ENCODE results near the gene CUL4A. TPM values are rescaled to one million over a fixed set of nuclear protein-coding genes. Genes with fewer than 3 reads are reported as not detected.

CUL4A gene
- total RNA-seq, 2 donors from 2014 or later, result 73.9 to 86.2 TPM

DNA sequence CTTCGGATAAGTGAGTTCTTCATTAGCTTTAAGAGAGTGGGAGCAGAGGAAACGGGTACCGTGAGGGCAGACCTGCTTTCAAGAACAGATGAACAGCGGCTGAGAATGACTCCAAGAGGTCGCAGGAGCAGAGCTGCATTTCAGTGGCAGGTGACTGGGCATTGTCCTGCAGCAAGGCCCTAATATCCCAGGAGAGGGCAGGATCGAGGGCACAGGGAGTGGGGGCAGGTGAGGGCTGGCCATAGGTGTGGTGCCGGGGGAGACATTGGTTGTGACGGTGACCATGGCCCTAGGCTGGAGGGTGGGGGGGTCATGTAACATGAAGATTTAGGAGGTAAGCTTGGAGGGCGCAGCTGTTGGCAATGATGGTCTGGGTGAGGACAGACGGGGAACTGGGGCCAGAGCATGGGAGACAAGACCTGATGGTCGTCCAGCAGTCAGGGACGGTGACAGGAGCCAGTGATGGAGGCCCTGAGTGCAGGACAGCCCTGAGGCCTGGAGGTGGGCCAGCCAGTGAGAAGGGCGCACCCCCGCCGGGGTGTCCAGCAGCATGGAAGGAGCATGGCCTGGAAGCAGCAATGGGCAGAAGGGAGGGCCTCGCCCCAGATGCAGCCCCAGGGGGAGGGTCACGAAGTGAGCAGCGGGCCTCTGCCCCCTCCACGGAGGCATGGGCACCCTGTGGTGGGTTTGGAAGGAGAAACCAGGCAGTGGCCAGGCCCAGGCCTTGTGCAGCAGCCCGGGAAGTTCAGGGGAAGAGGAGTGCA is 58.4 kb downstream of the CUL4A start:
- peak in 1 of 2 donors; percentile 42 for ATAC-seq
- no peak for DNase-seq
- intact Hi-C loops (cut with DNase I), result no loop called here

DNA sequence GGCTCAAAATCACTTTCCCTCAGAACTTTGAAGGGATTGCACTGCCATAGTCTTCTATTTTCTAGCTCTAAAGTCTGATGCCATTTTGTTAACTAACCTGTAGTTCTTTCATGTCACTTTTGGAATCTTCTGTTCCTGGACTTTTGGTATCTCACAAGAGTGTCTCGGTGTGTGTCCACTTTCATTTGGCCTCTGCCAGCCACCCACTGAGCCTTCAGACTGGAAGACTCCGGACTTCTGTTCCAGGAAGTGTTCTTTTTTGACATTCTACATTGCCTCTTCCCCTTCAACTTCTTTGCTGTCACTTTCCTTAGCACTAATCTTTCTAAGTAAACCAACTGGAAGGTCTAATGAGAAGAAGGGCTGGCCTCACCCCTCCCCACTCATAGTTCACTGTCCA is 62.6 kb downstream of the CUL4A start:
- intact Hi-C loops (cut with DNase I), result loop anchor here in 1 of 2 donors (10.0 kb wide), 1 partner anchor 123 kb away; no protein-coding TSS in a partner anchor
- DNase-seq (no peak), ATAC-seq (no peak)

- no peak for DNase-seq
- intact Hi-C loops (cut with DNase I), result loop anchor here in 1 of 2 donors (10.0 kb wide), 1 partner anchor 122 kb away; no protein-coding TSS in a partner anchor
- peak in 1 of 2 donors; percentile 41 for ATAC-seq
Observed at GRCh38 chr13:113272701-113273181, 63.3 kb downstream of the CUL4A start.

- no peak for ATAC-seq
- intact Hi-C loops (cut with DNase I), result loop anchor here in 1 of 2 donors (10.0 kb wide), 1 partner anchor 121 kb away; no protein-coding TSS in a partner anchor
- no peak for DNase-seq
Observed at GRCh38 chr13:113273321-113273720, 63.9 kb downstream of the CUL4A start.

GRCh38 chr13:113273851-113274590 is 64.6 kb downstream of the CUL4A start:
- DNase-seq (no peak), ATAC-seq (peak; percentile 24 to 36)
- intact Hi-C loops (cut with DNase I), result loop anchor here in 1 of 2 donors (10.0 kb wide), 1 partner anchor 121 kb away; no protein-coding TSS in a partner anchor

- ATAC-seq (peak in 1 of 2 donors; percentile 20), DNase-seq (no peak)
- intact Hi-C loops (cut with DNase I), result loop anchor here (5.0 to 10.0 kb wide), 2 partner anchors 118 to 120 kb away; no protein-coding TSS in a partner anchor
Observed at GRCh38 chr13:113274721-113275120, 65.3 kb downstream of the CUL4A start.

GRCh38 chr13:113275387-113275786 is 66.0 kb downstream of the CUL4A start:
- DNase-seq (no peak), ATAC-seq (peak; percentile 70 to 76)
- intact Hi-C loops (cut with DNase I), result loop anchor here (5.0 to 10.0 kb wide), 2 partner anchors 117 to 119 kb away; no protein-coding TSS in a partner anchor

- DNase-seq (no peak), ATAC-seq (no peak)
- intact Hi-C loops (cut with DNase I), result no loop called here
Observed at GRCh38 chr13:113280126-113280525, 70.7 kb downstream of the CUL4A start.

- DNase-seq (no peak), ATAC-seq (no peak)
- intact Hi-C loops (cut with DNase I), result no loop called here
Observed at GRCh38 chr13:113283904-113284303, 74.5 kb downstream of the CUL4A start.

- intact Hi-C loops (cut with DNase I), result no loop called here
- DNase-seq, result no peak
- ATAC-seq, result no peak
Observed at GRCh38 chr13:113288880-113289279, 79.5 kb downstream of the CUL4A start.

- intact Hi-C loops (cut with DNase I), result no loop called here
- ATAC-seq (no peak), DNase-seq (no peak)
Observed at GRCh38 chr13:113291129-113291528, 81.7 kb downstream of the CUL4A start.

- ATAC-seq (peak in 1 of 2 donors; percentile 29), DNase-seq (peak; percentile 47)
- intact Hi-C loops (cut with DNase I), result no loop called here
Observed at GRCh38 chr13:113292021-113292862, 82.8 kb downstream of the CUL4A start.

GRCh38 chr13:113293686-113294085 is 84.3 kb downstream of the CUL4A start:
- intact Hi-C loops (cut with DNase I), result no loop called here
- DNase-seq, result no peak
- ATAC-seq, result no peak

DNA sequence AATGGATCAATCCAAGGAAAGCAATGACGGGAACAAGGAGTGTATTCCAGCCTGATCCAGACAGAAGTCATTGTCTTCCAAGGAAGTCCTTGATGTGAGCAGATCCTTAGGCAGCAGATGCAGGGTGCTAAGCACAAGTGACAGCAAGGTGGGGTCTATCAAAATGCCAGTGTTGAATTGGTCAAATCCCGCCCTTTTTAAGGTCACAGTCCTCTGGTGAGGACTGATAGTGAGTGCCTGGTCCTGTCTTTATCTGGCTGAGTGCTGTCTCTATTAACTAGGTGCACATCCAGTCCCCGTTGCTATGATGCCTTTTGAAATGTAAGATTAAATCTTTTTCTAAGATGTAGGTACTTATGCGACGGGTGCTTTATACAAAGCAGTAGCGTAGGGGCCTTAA is 86.4 kb downstream of the CUL4A start:
- no peak for ATAC-seq
- intact Hi-C loops (cut with DNase I), result no loop called here
- no peak for DNase-seq

DNA sequence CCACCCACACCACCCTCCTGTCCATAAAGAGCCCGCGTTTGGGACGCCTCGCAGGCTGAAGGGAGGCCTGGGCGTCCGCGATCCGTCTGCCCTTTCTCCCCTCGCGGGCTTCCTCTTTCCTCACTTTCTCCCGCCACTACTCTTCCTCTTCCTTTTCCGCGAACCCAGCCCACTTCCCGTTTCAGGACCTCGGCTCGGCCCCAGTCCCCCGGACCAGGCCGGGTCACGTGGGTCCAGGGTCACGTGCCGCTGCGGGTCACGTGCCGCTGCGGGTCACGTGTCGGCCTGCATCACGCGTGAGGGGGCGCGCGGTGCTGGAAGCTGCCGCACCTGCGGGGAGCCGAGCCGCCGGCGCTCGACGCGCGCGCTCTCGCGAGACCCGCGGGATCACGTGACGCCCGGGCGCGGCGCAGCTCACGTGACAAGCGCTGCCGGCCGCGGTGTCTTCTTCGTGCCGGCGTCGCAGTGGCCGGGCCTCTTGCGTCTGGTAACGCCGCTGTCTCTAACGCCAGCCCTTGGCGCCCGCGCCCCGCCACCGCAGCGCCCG is 87.5 kb downstream of the CUL4A start, which contains the start of gene LAMP1:
Gene LAMP1, plus strand, starts transcription at position 417 of the 547 bp plus-strand sequence. CDS start 196 bp downstream, outside the sequence.
- peak; percentile 99 for DNase-seq

GRCh38 chr13:113297370-113298042 is 88.1 kb downstream of the CUL4A start:
- intact Hi-C loops (cut with DNase I), result no loop called here
- ATAC-seq, result no peak
- DNase-seq, result no peak

More for the DNA sequence above, 87.5 kb downstream of the CUL4A start, which contains the start of gene LAMP1:
- intact Hi-C loops (cut with DNase I), result no loop called here
- ATAC-seq, result peak; percentile 94 to 96

GRCh38 chr13:113298043-113298945 is 88.9 kb downstream of the CUL4A start:
- DNase-seq (no peak), ATAC-seq (no peak)
- intact Hi-C loops (cut with DNase I), result no loop called here
